Mammary epithelial cell (primary cell): Measurements from ENCODE around the gene SEC14L1.

ENCODE experiments used
- EZH2 ChIP-seq: IDR thresholded peaks from 2 replicates; pipeline ENCODE4 v1.6.1; 2012; ENCODE audit warnings: low read length, inconsistent platforms, borderline replicate concordance
- TF ChIP-seq, protein P1 (sequence below), 2 donors: IDR thresholded peaks in 1 of 2; conservative IDR thresholded peaks in 1 of 2; 2 replicates each; pipeline ENCODE4 v1.5.1; 2011 to 2012; ENCODE audit warnings: inconsistent platforms in 2 of 2, low read length in 2 of 2, mild to moderate bottlenecking in 2 of 2, control low read depth in 1 of 2, low read depth in 1 of 2; ENCODE audit not compliant: insufficient read depth in 1 of 2; ENCODE audit errors: extremely low read depth in 1 of 2

DNA sequence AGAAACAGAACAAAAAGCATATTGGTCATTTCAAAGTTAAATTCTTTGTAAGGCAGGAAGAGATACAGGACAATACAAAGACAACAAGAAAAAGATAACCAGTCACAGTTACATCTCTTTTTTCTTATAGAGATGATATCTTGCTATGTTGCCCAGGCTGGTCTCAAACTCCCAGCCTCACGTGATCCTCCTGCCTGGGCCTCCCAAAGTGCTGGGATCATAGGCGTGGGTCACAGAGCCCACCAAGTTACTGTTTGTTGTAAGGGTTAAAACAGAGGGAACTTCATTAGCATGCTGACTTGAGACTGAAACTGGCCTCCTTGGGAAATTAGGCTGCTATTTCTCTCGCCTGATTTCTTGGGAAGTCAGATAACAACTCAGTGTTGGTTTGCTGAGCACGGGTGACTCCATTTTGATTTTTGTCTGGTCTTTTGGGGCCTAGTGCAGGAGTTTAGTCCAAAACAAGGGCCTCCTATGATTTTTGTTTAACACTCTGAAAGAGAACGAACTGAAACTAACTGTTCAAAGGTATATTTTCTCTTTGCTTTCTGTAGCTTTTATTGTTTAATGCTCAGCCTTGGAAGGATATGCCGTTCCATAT is 31.5 kb upstream of the SEC14L1 start:
- TF ChIP-seq, protein P1, sequence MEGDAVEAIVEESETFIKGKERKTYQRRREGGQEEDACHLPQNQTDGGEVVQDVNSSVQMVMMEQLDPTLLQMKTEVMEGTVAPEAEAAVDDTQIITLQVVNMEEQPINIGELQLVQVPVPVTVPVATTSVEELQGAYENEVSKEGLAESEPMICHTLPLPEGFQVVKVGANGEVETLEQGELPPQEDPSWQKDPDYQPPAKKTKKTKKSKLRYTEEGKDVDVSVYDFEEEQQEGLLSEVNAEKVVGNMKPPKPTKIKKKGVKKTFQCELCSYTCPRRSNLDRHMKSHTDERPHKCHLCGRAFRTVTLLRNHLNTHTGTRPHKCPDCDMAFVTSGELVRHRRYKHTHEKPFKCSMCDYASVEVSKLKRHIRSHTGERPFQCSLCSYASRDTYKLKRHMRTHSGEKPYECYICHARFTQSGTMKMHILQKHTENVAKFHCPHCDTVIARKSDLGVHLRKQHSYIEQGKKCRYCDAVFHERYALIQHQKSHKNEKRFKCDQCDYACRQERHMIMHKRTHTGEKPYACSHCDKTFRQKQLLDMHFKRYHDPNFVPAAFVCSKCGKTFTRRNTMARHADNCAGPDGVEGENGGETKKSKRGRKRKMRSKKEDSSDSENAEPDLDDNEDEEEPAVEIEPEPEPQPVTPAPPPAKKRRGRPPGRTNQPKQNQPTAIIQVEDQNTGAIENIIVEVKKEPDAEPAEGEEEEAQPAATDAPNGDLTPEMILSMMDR (conservative IDR thresholded peaks at IDR 0.05 in 1 of 2, IDR thresholded peaks at IDR 0.05 in 1 of 2; ENCODE audit: extremely low read depth in 1 of 2, insufficient read depth in 1 of 2, low read depth in 1 of 2, low read length in 2 of 2) = no peak
- no peak for TF ChIP-seq EZH2
